Measurements from ENCODE around the gene ATP10B.

ATP10B gene

DNA sequence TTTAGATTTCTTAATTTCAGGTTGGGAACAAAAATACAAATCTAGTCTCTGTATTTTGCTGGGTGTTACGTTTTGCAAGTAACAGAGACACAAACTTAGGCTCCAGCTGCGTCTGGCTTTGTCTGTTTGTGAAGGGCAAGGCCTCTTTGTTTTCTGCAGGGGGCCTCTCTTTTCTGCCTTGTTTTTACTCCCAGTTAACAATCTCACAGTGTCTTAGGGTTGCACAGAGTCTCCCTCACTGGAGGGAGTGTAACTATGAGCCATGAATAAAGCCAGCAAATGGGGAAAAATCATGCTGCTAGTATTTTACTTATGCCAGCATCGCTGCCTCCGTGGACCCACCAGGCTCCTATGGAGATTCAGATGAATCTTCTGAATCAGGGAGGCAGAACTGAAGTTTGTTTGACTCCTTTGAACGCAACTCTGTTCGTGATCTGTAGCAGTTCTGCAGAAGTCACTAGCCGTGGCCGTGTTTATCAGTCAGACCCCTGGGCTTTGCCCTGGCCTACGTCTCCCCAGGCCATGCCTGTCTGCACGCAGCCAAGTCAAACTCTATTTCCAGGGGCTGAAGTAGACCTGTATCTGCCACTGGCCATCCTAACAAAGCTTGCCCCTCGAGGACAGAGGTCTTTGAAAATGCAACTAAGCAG, 77.2 kb downstream of the ATP10B start:
- TF ChIP-seq, protein P1, sequence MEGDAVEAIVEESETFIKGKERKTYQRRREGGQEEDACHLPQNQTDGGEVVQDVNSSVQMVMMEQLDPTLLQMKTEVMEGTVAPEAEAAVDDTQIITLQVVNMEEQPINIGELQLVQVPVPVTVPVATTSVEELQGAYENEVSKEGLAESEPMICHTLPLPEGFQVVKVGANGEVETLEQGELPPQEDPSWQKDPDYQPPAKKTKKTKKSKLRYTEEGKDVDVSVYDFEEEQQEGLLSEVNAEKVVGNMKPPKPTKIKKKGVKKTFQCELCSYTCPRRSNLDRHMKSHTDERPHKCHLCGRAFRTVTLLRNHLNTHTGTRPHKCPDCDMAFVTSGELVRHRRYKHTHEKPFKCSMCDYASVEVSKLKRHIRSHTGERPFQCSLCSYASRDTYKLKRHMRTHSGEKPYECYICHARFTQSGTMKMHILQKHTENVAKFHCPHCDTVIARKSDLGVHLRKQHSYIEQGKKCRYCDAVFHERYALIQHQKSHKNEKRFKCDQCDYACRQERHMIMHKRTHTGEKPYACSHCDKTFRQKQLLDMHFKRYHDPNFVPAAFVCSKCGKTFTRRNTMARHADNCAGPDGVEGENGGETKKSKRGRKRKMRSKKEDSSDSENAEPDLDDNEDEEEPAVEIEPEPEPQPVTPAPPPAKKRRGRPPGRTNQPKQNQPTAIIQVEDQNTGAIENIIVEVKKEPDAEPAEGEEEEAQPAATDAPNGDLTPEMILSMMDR (conservative IDR thresholded peaks at IDR 0.05; ENCODE audit: low read length) = no peak
- no peak for DNase-seq (ENCODE audit: low read depth)
- H3K4me3 ChIP-seq (ENCODE audit: low read length) = no peak overlapping the region

DNA sequence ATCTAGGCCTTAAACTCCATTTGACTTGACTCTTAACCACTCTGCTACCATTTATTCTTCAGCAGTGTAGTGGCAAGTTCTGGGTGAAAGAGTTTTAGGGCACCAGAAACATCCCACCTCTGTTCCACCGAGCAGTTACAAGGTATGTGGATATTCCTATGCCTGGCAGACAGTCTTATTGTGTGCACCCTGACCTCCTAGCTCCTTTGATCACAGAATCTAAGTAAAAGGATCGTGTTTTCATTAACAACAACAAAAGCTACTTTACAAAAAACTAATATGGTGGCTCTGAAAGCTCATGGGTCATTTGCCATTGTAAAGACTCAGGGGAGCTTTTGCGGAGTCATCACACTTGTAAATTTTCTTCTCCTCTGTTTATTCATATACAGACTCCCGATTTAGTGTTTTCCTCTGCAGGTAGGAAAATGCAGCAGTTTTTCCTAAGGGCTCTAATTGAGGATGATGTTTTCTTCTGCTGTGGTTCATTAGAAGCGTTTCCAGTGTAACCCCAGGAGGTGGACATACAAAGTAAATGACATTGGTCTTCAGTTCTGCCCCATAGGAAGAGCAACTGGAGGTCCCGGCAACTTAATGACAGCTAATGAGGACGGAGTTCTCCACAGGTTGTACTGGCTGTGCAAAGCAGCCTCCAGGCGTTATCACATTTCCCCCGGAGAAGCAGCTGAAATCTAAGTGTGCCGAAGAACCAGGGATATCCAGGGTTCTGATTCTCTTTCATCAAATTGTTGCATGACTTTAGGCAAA, 78.2 kb downstream of the ATP10B start:
- no peak for DNase-seq (ENCODE audit: low read depth)
- no peak overlapping the region for H3K4me3 ChIP-seq (ENCODE audit: low read length)
- TF ChIP-seq, protein P1 (conservative IDR thresholded peaks at IDR 0.05; ENCODE audit: low read length) = no peak

DNA sequence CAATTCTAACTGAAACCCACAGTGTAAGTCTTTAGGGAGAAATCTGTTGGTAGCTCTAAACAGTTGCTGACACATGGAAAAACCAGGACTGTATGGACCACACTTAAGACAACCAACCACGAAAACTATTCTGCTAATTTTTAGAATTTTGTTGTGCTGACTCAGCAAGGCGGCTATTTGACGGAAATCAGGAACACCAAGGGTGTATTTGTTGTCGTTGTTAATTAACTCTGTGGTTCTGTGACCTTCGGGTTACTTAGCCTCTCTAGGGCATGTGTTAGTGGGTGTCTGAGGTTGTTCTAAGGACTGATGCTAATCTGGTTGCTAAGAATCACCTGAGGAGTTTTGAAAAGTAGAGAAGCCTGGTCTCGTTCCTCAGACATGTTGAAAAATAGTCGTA, 79.2 kb downstream of the ATP10B start:
- no peak overlapping the region for H3K4me3 ChIP-seq (ENCODE audit: low read length)
- DNase-seq (ENCODE audit: low read depth) = no peak
- TF ChIP-seq, protein P1 (conservative IDR thresholded peaks at IDR 0.05; ENCODE audit: low read length) = no peak

DNA sequence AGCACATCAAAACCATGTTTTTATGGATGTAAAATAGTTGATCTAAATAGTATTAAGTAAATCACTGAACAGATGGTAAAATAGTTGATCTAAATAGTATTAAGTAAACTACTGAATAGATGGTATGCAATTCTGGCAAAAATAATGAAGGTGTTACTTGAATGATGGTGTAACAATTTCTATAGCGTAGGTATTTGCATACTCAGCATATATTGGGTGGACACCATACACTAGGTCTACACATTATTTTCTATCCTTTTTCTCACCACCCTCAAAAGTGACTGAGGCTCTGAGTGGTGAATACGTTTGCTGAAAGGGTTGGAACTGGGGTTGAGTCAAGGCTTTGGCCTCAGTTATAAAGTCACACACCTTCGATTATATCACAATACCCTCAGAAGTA, 81.3 kb downstream of the ATP10B start:
- DNase-seq (ENCODE audit: low read depth) = no peak
- H3K4me3 ChIP-seq (ENCODE audit: low read length) = no peak overlapping the region
- TF ChIP-seq, protein P1 (conservative IDR thresholded peaks at IDR 0.05; ENCODE audit: low read length) = no peak

DNA sequence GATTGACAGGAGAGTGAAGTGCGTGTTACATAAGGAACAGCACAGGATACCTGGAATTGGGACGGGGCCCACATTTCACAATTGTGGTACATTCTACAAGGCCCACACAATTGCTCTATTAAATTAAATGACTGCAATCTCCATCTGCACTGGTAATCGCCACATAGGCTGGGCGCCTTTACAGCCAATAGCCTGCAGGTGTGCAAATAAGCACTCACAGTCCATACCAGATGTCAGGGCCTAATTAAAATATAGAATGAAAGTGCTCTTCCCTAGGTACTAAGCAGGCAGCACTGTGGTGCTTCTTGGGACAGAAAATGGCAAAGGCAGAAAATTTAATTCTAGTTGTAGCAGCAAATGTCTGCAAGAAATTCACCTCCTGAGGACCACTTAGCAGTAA, 82.7 kb downstream of the ATP10B start:
- no peak for DNase-seq (ENCODE audit: low read depth)
- H3K4me3 ChIP-seq (ENCODE audit: low read length) = no peak overlapping the region
- TF ChIP-seq, protein P1 (conservative IDR thresholded peaks at IDR 0.05; ENCODE audit: low read length) = no peak

DNA sequence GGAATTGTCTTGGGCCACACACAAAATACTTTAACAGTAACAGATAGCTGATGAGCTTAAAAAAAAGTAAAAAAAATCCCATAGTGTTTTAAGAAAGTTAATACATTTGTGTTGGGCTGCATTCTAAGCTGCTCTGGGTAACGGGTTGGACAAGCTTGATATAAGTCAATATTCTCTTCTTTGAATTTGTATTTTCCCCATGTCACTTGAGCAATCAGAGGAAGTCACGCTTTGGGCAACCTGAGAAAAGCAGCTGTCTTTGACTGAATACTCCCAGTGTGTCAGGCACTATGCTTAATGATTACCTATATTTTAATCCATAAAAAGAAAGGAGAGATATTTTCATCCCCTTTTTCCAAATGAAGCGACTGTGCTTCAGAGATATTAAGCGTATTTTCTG, 84.9 kb downstream of the ATP10B start:
- no peak overlapping the region for H3K4me3 ChIP-seq (ENCODE audit: low read length)
- TF ChIP-seq, protein P1 (conservative IDR thresholded peaks at IDR 0.05; ENCODE audit: low read length) = no peak
- no peak for DNase-seq (ENCODE audit: low read depth)

DNA sequence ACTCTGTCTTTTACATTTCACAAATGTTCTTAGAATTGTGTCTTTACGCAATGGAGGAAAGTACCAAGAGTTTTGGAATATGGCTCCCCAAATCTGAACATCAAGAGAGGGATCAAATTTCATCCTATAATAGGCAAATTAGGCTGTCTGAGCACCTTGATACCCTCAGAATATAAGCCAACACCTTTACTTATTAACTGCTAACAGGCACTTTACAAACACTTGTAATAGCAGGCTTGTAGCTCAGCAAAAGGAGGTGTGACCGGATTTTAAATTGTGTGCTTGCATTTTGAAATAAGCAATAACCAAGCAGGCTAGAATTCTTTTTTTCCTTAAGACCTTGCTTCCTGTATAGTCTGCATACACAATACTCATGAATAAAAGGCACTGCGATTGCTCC, 92.0 kb downstream of the ATP10B start:
- DNase-seq (ENCODE audit: low read depth) = no peak
- H3K4me3 ChIP-seq (ENCODE audit: low read length) = no peak overlapping the region
- TF ChIP-seq, protein P1 (conservative IDR thresholded peaks at IDR 0.05; ENCODE audit: low read length) = no peak

Measured in AG10803 (cell line).